PC-9 (cell line): ENCODE results near the gene REG4.

ENCODE experiments used
- CTCF ChIP-seq: fragments of 200-600 bp; sonication (generic); conservative IDR thresholded peaks from 2 replicates; pipeline ENCODE4 v1.6.1; 2017; ENCODE audit warnings: mixed run types, antibody characterized with exemption, mild to moderate bottlenecking, moderate library complexity
- EZH2 ChIP-seq: fragments of 200-600 bp; sonication (generic); IDR thresholded peaks from 2 replicates; pipeline ENCODE4 v1.8.0; 2017; ENCODE audit warnings: antibody characterized with exemption, low read depth

DNA sequence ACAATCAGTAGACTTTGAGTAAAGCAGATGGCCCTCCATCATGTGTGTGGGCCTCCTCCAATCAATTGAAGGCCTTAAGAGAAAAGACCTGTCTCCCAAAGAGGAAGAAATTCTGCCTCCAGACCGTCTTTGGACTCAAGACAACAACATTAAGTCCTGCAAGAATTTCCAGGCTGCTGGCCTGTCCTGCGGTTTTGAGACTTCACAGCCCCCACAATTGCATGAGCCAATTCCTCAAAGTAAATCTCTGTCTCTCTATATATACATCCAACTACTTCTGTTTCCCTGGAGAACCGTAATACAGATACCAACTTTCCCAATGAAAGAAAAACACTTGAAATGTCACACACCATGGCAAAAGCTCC, 16.4 kb downstream of the REG4 start:
- no peak for TF ChIP-seq CTCF
- TF ChIP-seq EZH2, result no peak
